GM23338 (cell line): ENCODE measurements around the gene OPN1SW.

ENCODE experiments used
- CREB1 ChIP-seq: fragments of 250-450 bp; sonication (Bioruptor Pico); IDR thresholded peaks from 2 replicates; pipeline ENCODE4 v1.5.0; 2020; ENCODE audit warnings: low read depth, mild to moderate bottlenecking, moderate library complexity
- EZH2 ChIP-seq: fragments of 200-600 bp; sonication (generic); IDR thresholded peaks from one replicate; pipeline ENCODE4 v1.8.0; 2017; ENCODE audit warnings: antibody characterized with exemption, mild to moderate bottlenecking, low read depth; ENCODE audit not compliant: unreplicated experiment
- EZH2phosphoT487 ChIP-seq: fragments of 200-600 bp; sonication (generic); IDR thresholded peaks from one replicate; pipeline ENCODE4 v1.8.1; 2018; ENCODE audit warnings: antibody characterized with exemption; ENCODE audit not compliant: unreplicated experiment
- JUNB ChIP-seq: IDR thresholded peaks from one replicate; pipeline ENCODE4 v1.6.1; 2016; ENCODE audit warnings: antibody characterized with exemption; ENCODE audit not compliant: unreplicated experiment
- POLR2AphosphoS5 ChIP-seq: IDR thresholded peaks from 2 replicates; pipeline ENCODE4 v1.6.1; 2016; ENCODE audit warnings: antibody characterized with exemption, low read depth
- ZNF114 ChIP-seq: fragments of 250-450 bp; sonication (Bioruptor Pico); IDR thresholded peaks from 2 replicates; pipeline ENCODE4 v1.5.0; 2020; ENCODE audit warnings: mild to moderate bottlenecking, moderate library complexity
- ZNF331 ChIP-seq: fragments of 250-450 bp; sonication (Bioruptor Pico); IDR thresholded peaks from 2 replicates; pipeline ENCODE4 v1.5.0; 2020; ENCODE audit warnings: low read depth, mild to moderate bottlenecking, moderate library complexity
- TF ChIP-seq, protein P1 (sequence below), 2 experiments: fragments of 200-600 bp in 1 of 2; sonication (generic) in 1 of 2; conservative IDR thresholded peaks; 2 replicates each; pipeline versions ENCODE4 v1.5.1 to v1.6.1; 2016 to 2017; ENCODE audit warnings: antibody characterized with exemption in 2 of 2, low read depth in 2 of 2, mild to moderate bottlenecking in 2 of 2, moderate library complexity in 1 of 2
- TF ChIP-seq, protein P2 (sequence below): IDR thresholded peaks from one replicate; pipeline ENCODE4 v1.6.1; 2018; ENCODE audit warnings: antibody characterized with exemption; ENCODE audit not compliant: unreplicated experiment
- TF ChIP-seq, protein P3 (sequence below): IDR thresholded peaks from 2 replicates; pipeline ENCODE4 v1.6.1; 2016; ENCODE audit warnings: antibody characterized with exemption
- TF ChIP-seq, protein P4 (sequence below): fragments of 250-450 bp; sonication (Bioruptor Pico); IDR thresholded peaks from 2 replicates; pipeline ENCODE4 v1.5.0; 2020; ENCODE audit warnings: mild to moderate bottlenecking, moderate library complexity

DNA sequence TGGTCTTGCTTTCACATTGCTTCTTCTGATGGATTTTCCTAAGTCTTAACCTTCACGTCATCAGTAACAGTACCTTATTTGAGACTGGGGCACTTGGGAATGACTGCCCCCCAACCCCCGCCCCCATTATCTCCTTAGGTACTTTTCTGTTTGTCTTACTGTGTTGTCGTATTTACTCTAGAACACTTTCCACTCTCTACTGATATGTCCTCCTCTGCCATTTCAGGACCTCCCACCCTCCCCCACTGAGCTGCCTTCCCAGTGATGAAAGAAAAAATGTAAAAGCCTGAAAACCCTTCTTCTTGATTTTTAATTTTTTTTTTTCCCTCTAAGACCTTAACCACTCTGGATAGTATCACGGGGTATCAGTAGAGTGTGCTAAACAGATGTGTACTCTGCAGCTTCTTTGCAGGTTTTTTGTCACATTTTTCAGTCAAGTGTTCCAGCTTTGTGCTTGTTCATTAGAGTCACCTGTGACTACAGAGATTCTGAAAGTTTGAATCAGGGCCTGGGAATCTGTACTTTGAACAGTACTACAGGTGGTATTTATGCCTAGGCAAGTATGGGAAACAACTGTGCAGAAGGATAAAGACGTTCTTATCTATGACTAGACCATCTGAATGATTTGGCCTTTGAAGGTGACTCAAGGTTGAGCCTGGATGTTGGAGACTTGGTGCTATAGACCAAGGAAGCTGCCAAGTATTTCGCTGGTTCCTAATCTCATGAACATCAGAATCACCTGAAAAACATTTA lies 28.1 kb downstream of the OPN1SW start:
- TF ChIP-seq, protein P1, sequence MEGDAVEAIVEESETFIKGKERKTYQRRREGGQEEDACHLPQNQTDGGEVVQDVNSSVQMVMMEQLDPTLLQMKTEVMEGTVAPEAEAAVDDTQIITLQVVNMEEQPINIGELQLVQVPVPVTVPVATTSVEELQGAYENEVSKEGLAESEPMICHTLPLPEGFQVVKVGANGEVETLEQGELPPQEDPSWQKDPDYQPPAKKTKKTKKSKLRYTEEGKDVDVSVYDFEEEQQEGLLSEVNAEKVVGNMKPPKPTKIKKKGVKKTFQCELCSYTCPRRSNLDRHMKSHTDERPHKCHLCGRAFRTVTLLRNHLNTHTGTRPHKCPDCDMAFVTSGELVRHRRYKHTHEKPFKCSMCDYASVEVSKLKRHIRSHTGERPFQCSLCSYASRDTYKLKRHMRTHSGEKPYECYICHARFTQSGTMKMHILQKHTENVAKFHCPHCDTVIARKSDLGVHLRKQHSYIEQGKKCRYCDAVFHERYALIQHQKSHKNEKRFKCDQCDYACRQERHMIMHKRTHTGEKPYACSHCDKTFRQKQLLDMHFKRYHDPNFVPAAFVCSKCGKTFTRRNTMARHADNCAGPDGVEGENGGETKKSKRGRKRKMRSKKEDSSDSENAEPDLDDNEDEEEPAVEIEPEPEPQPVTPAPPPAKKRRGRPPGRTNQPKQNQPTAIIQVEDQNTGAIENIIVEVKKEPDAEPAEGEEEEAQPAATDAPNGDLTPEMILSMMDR (conservative IDR thresholded peaks at IDR 0.05; ENCODE audit: low read depth in 2 of 2): no peak
- TF ChIP-seq POLR2AphosphoS5: no peak
- no peak for TF ChIP-seq ZNF114 (CRISPR knock-in tag)
- TF ChIP-seq EZH2: no peak
- TF ChIP-seq, protein P2, sequence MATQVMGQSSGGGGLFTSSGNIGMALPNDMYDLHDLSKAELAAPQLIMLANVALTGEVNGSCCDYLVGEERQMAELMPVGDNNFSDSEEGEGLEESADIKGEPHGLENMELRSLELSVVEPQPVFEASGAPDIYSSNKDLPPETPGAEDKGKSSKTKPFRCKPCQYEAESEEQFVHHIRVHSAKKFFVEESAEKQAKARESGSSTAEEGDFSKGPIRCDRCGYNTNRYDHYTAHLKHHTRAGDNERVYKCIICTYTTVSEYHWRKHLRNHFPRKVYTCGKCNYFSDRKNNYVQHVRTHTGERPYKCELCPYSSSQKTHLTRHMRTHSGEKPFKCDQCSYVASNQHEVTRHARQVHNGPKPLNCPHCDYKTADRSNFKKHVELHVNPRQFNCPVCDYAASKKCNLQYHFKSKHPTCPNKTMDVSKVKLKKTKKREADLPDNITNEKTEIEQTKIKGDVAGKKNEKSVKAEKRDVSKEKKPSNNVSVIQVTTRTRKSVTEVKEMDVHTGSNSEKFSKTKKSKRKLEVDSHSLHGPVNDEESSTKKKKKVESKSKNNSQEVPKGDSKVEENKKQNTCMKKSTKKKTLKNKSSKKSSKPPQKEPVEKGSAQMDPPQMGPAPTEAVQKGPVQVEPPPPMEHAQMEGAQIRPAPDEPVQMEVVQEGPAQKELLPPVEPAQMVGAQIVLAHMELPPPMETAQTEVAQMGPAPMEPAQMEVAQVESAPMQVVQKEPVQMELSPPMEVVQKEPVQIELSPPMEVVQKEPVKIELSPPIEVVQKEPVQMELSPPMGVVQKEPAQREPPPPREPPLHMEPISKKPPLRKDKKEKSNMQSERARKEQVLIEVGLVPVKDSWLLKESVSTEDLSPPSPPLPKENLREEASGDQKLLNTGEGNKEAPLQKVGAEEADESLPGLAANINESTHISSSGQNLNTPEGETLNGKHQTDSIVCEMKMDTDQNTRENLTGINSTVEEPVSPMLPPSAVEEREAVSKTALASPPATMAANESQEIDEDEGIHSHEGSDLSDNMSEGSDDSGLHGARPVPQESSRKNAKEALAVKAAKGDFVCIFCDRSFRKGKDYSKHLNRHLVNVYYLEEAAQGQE: no peak
- TF ChIP-seq CREB1: no peak
- TF ChIP-seq JUNB: no peak
- TF ChIP-seq, protein P3, sequence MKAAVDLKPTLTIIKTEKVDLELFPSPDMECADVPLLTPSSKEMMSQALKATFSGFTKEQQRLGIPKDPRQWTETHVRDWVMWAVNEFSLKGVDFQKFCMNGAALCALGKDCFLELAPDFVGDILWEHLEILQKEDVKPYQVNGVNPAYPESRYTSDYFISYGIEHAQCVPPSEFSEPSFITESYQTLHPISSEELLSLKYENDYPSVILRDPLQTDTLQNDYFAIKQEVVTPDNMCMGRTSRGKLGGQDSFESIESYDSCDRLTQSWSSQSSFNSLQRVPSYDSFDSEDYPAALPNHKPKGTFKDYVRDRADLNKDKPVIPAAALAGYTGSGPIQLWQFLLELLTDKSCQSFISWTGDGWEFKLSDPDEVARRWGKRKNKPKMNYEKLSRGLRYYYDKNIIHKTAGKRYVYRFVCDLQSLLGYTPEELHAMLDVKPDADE: no peak
- no peak for TF ChIP-seq EZH2phosphoT487
- TF ChIP-seq, protein P4, sequence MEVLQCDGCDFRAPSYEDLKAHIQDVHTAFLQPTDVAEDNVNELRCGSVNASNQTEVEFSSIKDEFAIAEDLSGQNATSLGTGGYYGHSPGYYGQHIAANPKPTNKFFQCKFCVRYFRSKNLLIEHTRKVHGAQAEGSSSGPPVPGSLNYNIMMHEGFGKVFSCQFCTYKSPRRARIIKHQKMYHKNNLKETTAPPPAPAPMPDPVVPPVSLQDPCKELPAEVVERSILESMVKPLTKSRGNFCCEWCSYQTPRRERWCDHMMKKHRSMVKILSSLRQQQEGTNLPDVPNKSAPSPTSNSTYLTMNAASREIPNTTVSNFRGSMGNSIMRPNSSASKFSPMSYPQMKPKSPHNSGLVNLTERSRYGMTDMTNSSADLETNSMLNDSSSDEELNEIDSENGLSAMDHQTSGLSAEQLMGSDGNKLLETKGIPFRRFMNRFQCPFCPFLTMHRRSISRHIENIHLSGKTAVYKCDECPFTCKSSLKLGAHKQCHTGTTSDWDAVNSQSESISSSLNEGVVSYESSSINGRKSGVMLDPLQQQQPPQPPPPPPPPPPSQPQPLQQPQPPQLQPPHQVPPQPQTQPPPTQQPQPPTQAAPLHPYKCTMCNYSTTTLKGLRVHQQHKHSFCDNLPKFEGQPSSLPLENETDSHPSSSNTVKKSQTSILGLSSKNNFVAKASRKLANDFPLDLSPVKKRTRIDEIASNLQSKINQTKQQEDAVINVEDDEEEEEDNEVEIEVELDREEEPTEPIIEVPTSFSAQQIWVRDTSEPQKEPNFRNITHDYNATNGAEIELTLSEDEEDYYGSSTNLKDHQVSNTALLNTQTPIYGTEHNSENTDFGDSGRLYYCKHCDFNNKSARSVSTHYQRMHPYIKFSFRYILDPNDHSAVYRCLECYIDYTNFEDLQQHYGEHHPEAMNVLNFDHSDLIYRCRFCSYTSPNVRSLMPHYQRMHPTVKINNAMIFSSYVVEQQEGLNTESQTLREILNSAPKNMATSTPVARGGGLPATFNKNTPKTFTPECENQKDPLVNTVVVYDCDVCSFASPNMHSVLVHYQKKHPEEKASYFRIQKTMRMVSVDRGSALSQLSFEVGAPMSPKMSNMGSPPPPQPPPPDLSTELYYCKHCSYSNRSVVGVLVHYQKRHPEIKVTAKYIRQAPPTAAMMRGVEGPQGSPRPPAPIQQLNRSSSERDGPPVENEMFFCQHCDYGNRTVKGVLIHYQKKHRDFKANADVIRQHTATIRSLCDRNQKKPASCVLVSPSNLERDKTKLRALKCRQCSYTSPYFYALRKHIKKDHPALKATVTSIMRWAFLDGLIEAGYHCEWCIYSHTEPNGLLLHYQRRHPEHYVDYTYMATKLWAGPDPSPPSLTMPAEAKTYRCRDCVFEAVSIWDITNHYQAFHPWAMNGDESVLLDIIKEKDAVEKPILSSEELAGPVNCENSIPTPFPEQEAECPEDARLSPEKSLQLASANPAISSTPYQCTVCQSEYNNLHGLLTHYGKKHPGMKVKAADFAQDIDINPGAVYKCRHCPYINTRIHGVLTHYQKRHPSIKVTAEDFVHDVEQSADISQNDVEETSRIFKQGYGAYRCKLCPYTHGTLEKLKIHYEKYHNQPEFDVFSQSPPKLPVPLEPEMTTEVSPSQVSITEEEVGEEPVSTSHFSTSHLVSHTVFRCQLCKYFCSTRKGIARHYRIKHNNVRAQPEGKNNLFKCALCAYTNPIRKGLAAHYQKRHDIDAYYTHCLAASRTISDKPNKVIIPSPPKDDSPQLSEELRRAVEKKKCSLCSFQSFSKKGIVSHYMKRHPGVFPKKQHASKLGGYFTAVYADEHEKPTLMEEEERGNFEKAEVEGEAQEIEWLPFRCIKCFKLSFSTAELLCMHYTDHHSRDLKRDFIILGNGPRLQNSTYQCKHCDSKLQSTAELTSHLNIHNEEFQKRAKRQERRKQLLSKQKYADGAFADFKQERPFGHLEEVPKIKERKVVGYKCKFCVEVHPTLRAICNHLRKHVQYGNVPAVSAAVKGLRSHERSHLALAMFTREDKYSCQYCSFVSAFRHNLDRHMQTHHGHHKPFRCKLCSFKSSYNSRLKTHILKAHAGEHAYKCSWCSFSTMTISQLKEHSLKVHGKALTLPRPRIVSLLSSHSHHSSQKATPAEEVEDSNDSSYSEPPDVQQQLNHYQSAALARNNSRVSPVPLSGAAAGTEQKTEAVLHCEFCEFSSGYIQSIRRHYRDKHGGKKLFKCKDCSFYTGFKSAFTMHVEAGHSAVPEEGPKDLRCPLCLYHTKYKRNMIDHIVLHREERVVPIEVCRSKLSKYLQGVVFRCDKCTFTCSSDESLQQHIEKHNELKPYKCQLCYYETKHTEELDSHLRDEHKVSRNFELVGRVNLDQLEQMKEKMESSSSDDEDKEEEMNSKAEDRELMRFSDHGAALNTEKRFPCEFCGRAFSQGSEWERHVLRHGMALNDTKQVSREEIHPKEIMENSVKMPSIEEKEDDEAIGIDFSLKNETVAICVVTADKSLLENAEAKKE (CRISPR knock-in tag): no peak
- no peak for TF ChIP-seq ZNF331 (CRISPR knock-in tag)
